Heart right ventricle (tissue), 16 donors: ENCODE data around the gene ENDOV. TPM values are rescaled to one million over a fixed set of nuclear protein-coding genes. Genes with fewer than 3 reads are reported as not detected.

Experiments used
- ATAC-seq, 8 donors: fragments of 200-7000 bp; cut with Tn5 transposase; one replicate each; pipeline ENCODE4 v1.9.1; 2020; ENCODE audit warnings: mild to moderate bottlenecking in 8 of 8, moderate library complexity in 8 of 8, moderate number of reproducible peaks in 1 of 8
- DNase-seq, 2 donors: peaks; one replicate each; pipeline ENCODE4 v3.0.0-alpha.2; 2020
- H3K27ac ChIP-seq, 10 donors: fragments of 200-600 bp; sonication (generic) in 2 of 10; one replicate each; pipeline versions ENCODE4 v1.5.0 to v1.8.0; 2020 to 2022; ENCODE audit warnings: mild to moderate bottlenecking in 3 of 10
- H3K27me3 ChIP-seq, 7 donors: fragments of 200-600 bp; one replicate each; pipeline ENCODE4 v1.8.0; 2021 to 2022; ENCODE audit warnings: mild to moderate bottlenecking in 2 of 7
- H3K36me3 ChIP-seq, 9 donors: fragments of 200-600 bp; sonication (generic) in 1 of 9; one replicate each; pipeline versions ENCODE4 v1.5.0 to v1.8.0; 2020 to 2022; ENCODE audit warnings: mild to moderate bottlenecking in 2 of 9
- H3K4me1 ChIP-seq, 9 donors: fragments of 200-600 bp; sonication (generic) in 1 of 9; one replicate each; pipeline versions ENCODE4 v1.5.0 to v1.8.0; 2020 to 2022; ENCODE audit warnings: mild to moderate bottlenecking in 4 of 9
- H3K4me3 ChIP-seq, 10 donors: fragments of 200-600 bp; sonication (generic) in 2 of 10; one replicate each; pipeline versions ENCODE4 v1.5.0 to v1.8.0; 2020 to 2022; ENCODE audit warnings: mild to moderate bottlenecking in 7 of 10, moderate library complexity in 2 of 10
- H3K9me3 ChIP-seq, 11 donors: fragments of 200-600 bp in 10 of 11; sonication (generic) in 2 of 11; one replicate each; pipeline versions ENCODE4 v1.5.0 to v1.8.0; 2013 to 2022; ENCODE audit warnings: mild to moderate bottlenecking in 2 of 11, control low read depth in 1 of 11, moderate library complexity in 1 of 11
- WGBS, 2 donors: extraction: QIAGEN DNeasy Blood & Tissue Kit; methylation state at CpG; one replicate each; pipeline ENCODE4 v1.1.7; 2013; ENCODE audit warnings: inconsistent platforms in 1 of 2; 5-methylcytosine and 5-hydroxymethylcytosine counted together
- intact Hi-C, 10 donors: fragments of 100-400 bp; cut with DNase I; formaldehyde crosslinking; loops; one replicate each; pipeline versions ENCODE4 v1.11.1 to v1.14.2; 2022
- long read RNA-seq, 3 donors: library from polyadenylated mRNA; unstranded; transcript quantifications; one replicate each; pipeline ENCODE4 v2.0.0, GENCODE V29; 2020 to 2021
- polyA plus RNA-seq, 2 donors: library from polyadenylated mRNA; stranded (reverse); fragments of 200-250 nt; gene quantifications; one replicate each; pipeline ENCODE4 v1.2.3, GENCODE V29; 2013
- total RNA-seq, 10 donors: library from RNA; stranded (reverse); fragmentation: NEBNext Ultra II Directional in 3 of 10; extraction: Animal tissue kit (Norgen Biotek cat#: 25700) in 3 of 10; gene quantifications; one replicate each; pipeline versions ENCODE4 v1.2.1 to v1.2.4, GENCODE V29; 2021 to 2023
- TF ChIP-seq, protein P1 (sequence below), 9 donors: fragments of 200-600 bp; sonication (generic) in 2 of 9; IDR thresholded peaks; one replicate each; pipeline versions ENCODE4 v1.5.0 to v1.8.0; 2021 to 2022; ENCODE audit warnings: antibody characterized with exemption in 9 of 9, mild to moderate bottlenecking in 5 of 9, moderate library complexity in 1 of 9
- donor health status: Arrhythmogenic right ventricular cardiomyopathy.
- donor health status: ischemic (EF 13 %, LVEDD 7.1; RV severe dilation, severe dysfunction).
- donor health status: healthy with polysubstance abuse.
- donor health status: DM: no; HTN: yes; CAD: no.
- donor health status: DM: no; HTN: no; CAD: no.
- donor health status: ischemic (EF 25% LVEDD 6.9; RV normal size, moderate dysfunction).
- donor health status: ischemic (EF 25% LVEDD 5.7; RV mildly dilated, moderate dysfunction).
- donor health status: healthy.
- donor health status: DM: yes; HTN: yes; CAD: no.
- donor health status: Ischemic cardiomyopathy.
- donor health status: ischemic (EF 35%, LVEDD 5.7; RV mildly dilated, moderate dysfunction).
- donor health status: nonischemic (EF 11% LVEDD 7.7; RV severe dilation, severe dysfunction).
- donor health status: DM: yes; HTN: yes; CAD: no.
- donor health status: PGD.
- donor health status: ischemic (EF 29% LVEDD 5.4; RV normal size, mild dysfunction).
- donor health status: nonischemic (EF 23%, LVEDD 6.1; RV moderate dilation, normal function).

ENDOV gene
- 10 to 100 TPM in 8 of 10 donors, 1 to 10 TPM in 2; 9.0 to 19.9 (median 13.5) TPM for total RNA-seq
- polyA plus RNA-seq, result 10 to 100 TPM in 1 of 2 donors, 1 to 10 TPM in 1; 7.7 to 12.3 TPM
- long read RNA-seq, donor 1, partial matches to known transcripts, result 1 of 19 reads
- long read RNA-seq, donor 1, other reads (novel, unspliced or antisense), result 14 of 19 reads
- long read RNA-seq, donor 2, partial matches to known transcripts, result 0 of 7 reads
- long read RNA-seq, donor 2, other reads (novel, unspliced or antisense), result 5 of 7 reads
- long read RNA-seq, donor 3, partial matches to known transcripts, result 5 of 29 reads
- long read RNA-seq, donor 3, other reads (novel, unspliced or antisense), result 17 of 29 reads

- H3K4me1 ChIP-seq, result peaks cover 6 to 33% (median 26%) of the 10 kb centered on the region in 9 donors
- H3K27ac ChIP-seq, result peak within 1 kb of the TSS; percentile 64 to 99 (median 96)
- TF ChIP-seq, protein P1, sequence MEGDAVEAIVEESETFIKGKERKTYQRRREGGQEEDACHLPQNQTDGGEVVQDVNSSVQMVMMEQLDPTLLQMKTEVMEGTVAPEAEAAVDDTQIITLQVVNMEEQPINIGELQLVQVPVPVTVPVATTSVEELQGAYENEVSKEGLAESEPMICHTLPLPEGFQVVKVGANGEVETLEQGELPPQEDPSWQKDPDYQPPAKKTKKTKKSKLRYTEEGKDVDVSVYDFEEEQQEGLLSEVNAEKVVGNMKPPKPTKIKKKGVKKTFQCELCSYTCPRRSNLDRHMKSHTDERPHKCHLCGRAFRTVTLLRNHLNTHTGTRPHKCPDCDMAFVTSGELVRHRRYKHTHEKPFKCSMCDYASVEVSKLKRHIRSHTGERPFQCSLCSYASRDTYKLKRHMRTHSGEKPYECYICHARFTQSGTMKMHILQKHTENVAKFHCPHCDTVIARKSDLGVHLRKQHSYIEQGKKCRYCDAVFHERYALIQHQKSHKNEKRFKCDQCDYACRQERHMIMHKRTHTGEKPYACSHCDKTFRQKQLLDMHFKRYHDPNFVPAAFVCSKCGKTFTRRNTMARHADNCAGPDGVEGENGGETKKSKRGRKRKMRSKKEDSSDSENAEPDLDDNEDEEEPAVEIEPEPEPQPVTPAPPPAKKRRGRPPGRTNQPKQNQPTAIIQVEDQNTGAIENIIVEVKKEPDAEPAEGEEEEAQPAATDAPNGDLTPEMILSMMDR (IDR thresholded peaks at IDR 0.05), result no peak
- peak within 1 kb of the TSS; percentile 41 to 97 (median 87) for H3K4me3 ChIP-seq
- intact Hi-C loops, result loop anchor here in 1 of 10 donors (2.0 kb wide), 1 partner anchor 40 kb away; no protein-coding TSS in a partner anchor
- peak; percentile 96 to 99 (median 98) for ATAC-seq
- peaks cover 0 to 26% (median 3%) of the 10 kb centered on the region in 9 donors for H3K36me3 ChIP-seq
- WGBS, 2 donors, result 0% methylated on average over 97 of the region's 97 CpGs
- H3K9me3 ChIP-seq, result no peaks in the 10 kb centered on the region
- peak; percentile 94 to 97 for DNase-seq
- peaks cover 0 to 18% (median 0%) of the 10 kb centered on the region in 7 donors for H3K27me3 ChIP-seq
These were observed at the start of gene ENDOV for GRCh38 chr17:80414803-80415625. TSS of gene ENDOV (plus strand) at chr17:80415167. CDS start at chr17:80415195, 28 bp downstream.

DNA sequence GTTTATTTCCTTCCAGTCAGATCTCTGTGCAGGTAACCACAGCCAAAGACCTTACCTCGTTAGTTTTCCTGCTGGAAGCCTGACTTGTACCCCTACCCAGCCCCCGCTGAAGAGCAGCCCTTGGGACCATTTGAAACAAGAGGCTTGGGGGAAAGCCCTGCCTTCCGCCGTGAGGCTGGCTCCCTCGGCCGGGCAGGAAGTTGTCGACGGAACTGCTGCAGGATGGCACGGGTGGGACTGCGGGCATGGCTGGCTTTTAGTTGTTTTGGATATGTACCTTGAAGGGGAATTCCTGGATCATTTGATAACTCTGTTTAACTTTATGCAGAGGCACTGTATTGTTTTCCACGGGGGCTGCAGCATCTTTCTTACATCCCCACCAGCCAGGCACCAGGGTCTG, 49.0 kb upstream of the ENDOV start:
- H3K9me3 ChIP-seq, result no peaks in the 10 kb centered on the region
- H3K36me3 ChIP-seq, result peaks cover 5 to 100% (median 71%) of the 10 kb centered on the region in 9 donors
- H3K27me3 ChIP-seq, result no peaks in the 10 kb centered on the region
- TF ChIP-seq, protein P1 (IDR thresholded peaks at IDR 0.05), result no peak
- no peak for DNase-seq
- H3K4me3 ChIP-seq, result no peak overlapping the region
- 82 to 86% methylated on average over 11 of the region's 11 CpGs for WGBS, 2 donors
- peaks cover 0 to 21% (median 5%) of the 10 kb centered on the region in 9 donors for H3K4me1 ChIP-seq
- no peak overlapping the region for H3K27ac ChIP-seq
- no peak for ATAC-seq
- intact Hi-C loops, result no loop called here

- H3K36me3 ChIP-seq, result peaks cover 5 to 100% (median 74%) of the 10 kb centered on the region in 9 donors
- no peaks in the 10 kb centered on the region for H3K27me3 ChIP-seq
- WGBS, 2 donors, result 90 to 93% methylated on average over 17 of the region's 17 CpGs
- H3K4me3 ChIP-seq, result no peak overlapping the region
- no peaks in the 10 kb centered on the region for H3K9me3 ChIP-seq
- no peak for ATAC-seq
- no peak overlapping the region for H3K27ac ChIP-seq
- TF ChIP-seq, protein P1 (IDR thresholded peaks at IDR 0.05), result no peak
- no peak for DNase-seq
- peaks cover 0 to 17% (median 5%) of the 10 kb centered on the region in 9 donors for H3K4me1 ChIP-seq
- intact Hi-C loops, result no loop called here
These were observed 47.5 kb upstream of the ENDOV start for GRCh38 chr17:80367503-80367902.

DNA sequence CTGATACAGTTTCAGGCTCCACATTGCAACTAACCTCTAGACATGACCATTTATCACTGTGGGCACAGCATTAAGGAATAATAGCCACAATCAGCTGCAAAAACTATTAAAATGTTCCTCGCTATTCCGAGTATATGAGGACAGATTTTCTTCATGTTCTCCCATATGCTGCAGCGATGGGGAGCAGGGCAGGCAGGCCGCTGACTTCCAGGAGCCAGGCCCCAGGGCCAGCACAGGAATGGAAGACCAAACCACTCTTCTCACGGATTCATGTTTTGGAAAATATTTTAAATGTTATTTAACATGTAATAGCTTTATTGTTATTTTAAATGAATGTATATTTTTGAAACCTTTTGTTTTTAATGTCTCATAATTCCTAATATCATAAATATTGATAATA, 43.8 kb upstream of the ENDOV start:
- no peaks in the 10 kb centered on the region for H3K4me1 ChIP-seq
- H3K27ac ChIP-seq, result no peak overlapping the region
- no peaks in the 10 kb centered on the region for H3K27me3 ChIP-seq
- TF ChIP-seq, protein P1 (IDR thresholded peaks at IDR 0.05), result no peak
- no peak for DNase-seq
- WGBS, 2 donors, result 94 to 95% methylated on average over 5 of the region's 5 CpGs
- ATAC-seq, result no peak
- H3K9me3 ChIP-seq, result no peaks in the 10 kb centered on the region
- intact Hi-C loops, result no loop called here
- H3K4me3 ChIP-seq, result no peak overlapping the region
- peaks cover 7 to 100% (median 75%) of the 10 kb centered on the region in 9 donors for H3K36me3 ChIP-seq
